Vagina (tissue), 2 donors: ENCODE measurements around the gene DCUN1D3.

Experiments used
- CTCF ChIP-seq, 3 experiments: fragments of 450-650 bp in 2 of 3; fragments of 200-600 bp in 1 of 3; sonication (generic) in 1 of 3; IDR thresholded peaks; one replicate each; pipeline ENCODE4 v1.5.1; 2017 to 2019; ENCODE audit warnings: antibody characterized with exemption in 3 of 3, mild to moderate bottlenecking in 2 of 3, moderate library complexity in 2 of 3
- POLR2A ChIP-seq, 2 donors: fragments of 450-650 bp; IDR thresholded peaks; one replicate each; pipeline ENCODE4 v1.6.1; 2017; ENCODE audit warnings: antibody characterized with exemption in 2 of 2, mild to moderate bottlenecking in 2 of 2, moderate library complexity in 2 of 2

- TF ChIP-seq POLR2A (IDR thresholded peaks at IDR 0.05) (no peak), CTCF (IDR thresholded peaks at IDR 0.05) (no peak)
Observed at GRCh38 chr16:20846551-20846950, 53.6 kb downstream of the DCUN1D3 start.
